Sigmoid colon (tissue), 7 donors: ENCODE data around the gene LAMA3. TPM values are rescaled to one million over a fixed set of nuclear protein-coding genes. Genes with fewer than 3 reads are reported as not detected.
A peak's percentile ranks its signal among the peaks of the same experiment; 100 is the strongest.

ENCODE experiments used
- DNase-seq: peaks from one replicate; pipeline ENCODE4 v3.0.0-alpha.2; 2019
- H3K27ac ChIP-seq, 4 donors: fragments of 200-600 bp; sonication (generic); one replicate each; pipeline ENCODE4 v1.5.1; 2016 to 2019; ENCODE audit warnings: mild to moderate bottlenecking in 1 of 4
- H3K27me3 ChIP-seq, 3 donors: fragments of 200-600 bp; sonication (generic); one replicate each; pipeline ENCODE4 v1.5.1; 2019; ENCODE audit warnings: mild to moderate bottlenecking in 1 of 3
- H3K36me3 ChIP-seq, 4 donors: fragments of 200-600 bp; sonication (generic); one replicate each; pipeline ENCODE4 v1.5.1; 2016 to 2019
- H3K4me1 ChIP-seq, 4 donors: fragments of 200-600 bp; sonication (generic); one replicate each; pipeline ENCODE4 v1.5.1; 2017 to 2019
- H3K4me3 ChIP-seq, 4 donors: fragments of 200-600 bp; sonication (generic); one replicate each; pipeline ENCODE4 v1.5.1; 2017 to 2019; ENCODE audit warnings: mild to moderate bottlenecking in 2 of 4, moderate library complexity in 1 of 4
- H3K9me3 ChIP-seq, 4 donors: fragments of 200-600 bp in 3 of 4; sonication (generic) in 3 of 4; one replicate each; pipeline versions ENCODE4 v1.5.1 to v1.6.1; 2013 to 2019
- CTCF ChIP-seq, 4 experiments: fragments of 450-650 bp in 3 of 4; fragments of 200-600 bp in 1 of 4; IDR thresholded peaks; one replicate each; pipeline ENCODE4 v1.5.1; 2016 to 2019; ENCODE audit warnings: antibody characterized with exemption in 4 of 4, mild to moderate bottlenecking in 3 of 4, moderate library complexity in 2 of 4
- EP300 ChIP-seq, 4 donors: sonication (generic); formaldehyde crosslinking; IDR thresholded peaks; one replicate each; pipeline ENCODE4 v1.6.1; 2017; ENCODE audit warnings: antibody characterized with exemption in 4 of 4
- POLR2A ChIP-seq, 2 donors: fragments of 450-650 bp; IDR thresholded peaks; one replicate each; pipeline ENCODE4 v1.6.1; 2016; ENCODE audit warnings: antibody characterized with exemption in 2 of 2, mild to moderate bottlenecking in 2 of 2, moderate library complexity in 2 of 2
- POLR2AphosphoS5 ChIP-seq, 4 donors: sonication (generic); formaldehyde crosslinking; IDR thresholded peaks; one replicate each; pipeline ENCODE4 v1.6.1; 2017; ENCODE audit warnings: antibody characterized with exemption in 4 of 4
- WGBS, 2 donors: extraction: QIAGEN DNeasy Blood & Tissue Kit; methylation state at CpG; one replicate each; pipeline ENCODE4 v1.1.7; 2013; 5-methylcytosine and 5-hydroxymethylcytosine counted together
- intact Hi-C: fragments of 100-400 bp; cut with DNase I; formaldehyde crosslinking; loops from one replicate; pipeline ENCODE4 v1.15.1; 2023
- polyA plus RNA-seq, 3 donors: library from polyadenylated mRNA; stranded (reverse); fragments of 200-250 nt; gene quantifications; one replicate each; pipeline ENCODE4 v1.2.3, GENCODE V29; 2013
- total RNA-seq, 4 donors: library from RNA; depleted of rRNA; stranded (reverse); fragments of >200 nt; gene quantifications; one replicate each; pipeline ENCODE4 v1.1.0, GENCODE V29; 2016
- donor health status: healthy with polysubstance abuse.
- donor health status: Bipolar disorder and iron deficiency.
- donor health status: healthy.

Gene LAMA3
- total and polyA plus RNA-seq, 7 donors = 6.0 to 19.9 (median 14.1) TPM

- Histone ChIP-seq H3K4me1 (peaks cover 0 to 8% (median 4%) of the 10 kb centered on the region in 4 donors), H3K9me3 (no peaks in the 10 kb centered on the region), H3K36me3 (no peaks in the 10 kb centered on the region), H3K27ac (peak overlapping the region in 1 of 4 donors; percentile 70), H3K27me3 (no peaks in the 10 kb centered on the region), H3K4me3 (no peak overlapping the region)
- no peak for TF ChIP-seq CTCF (IDR thresholded peaks at IDR 0.05)
- no peak for TF ChIP-seq POLR2AphosphoS5 (IDR thresholded peaks at IDR 0.05)
- no peak for TF ChIP-seq EP300 (IDR thresholded peaks at IDR 0.05)
- no peak for TF ChIP-seq POLR2A (IDR thresholded peaks at IDR 0.05)
- 96% methylated on average over 7 of the region's 7 CpGs for WGBS, 2 donors
- intact Hi-C loops = no loop called here
- DNase-seq = peak; percentile 50
Observed at GRCh38 chr18:23943903-23944624, 254.8 kb downstream of the LAMA3 start.

GRCh38 chr18:23945416-23946079 lies 256.3 kb downstream of the LAMA3 start:
- TF ChIP-seq POLR2A (IDR thresholded peaks at IDR 0.05) (no peak), EP300 (IDR thresholded peaks at IDR 0.05) (no peak), POLR2AphosphoS5 (IDR thresholded peaks at IDR 0.05) (no peak), CTCF (IDR thresholded peaks at IDR 0.05) (no peak)
- Histone ChIP-seq H3K27ac (peak overlapping the region in 1 of 4 donors; percentile 70), H3K27me3 (no peaks in the 10 kb centered on the region), H3K4me3 (no peak overlapping the region), H3K36me3 (no peaks in the 10 kb centered on the region), H3K9me3 (no peaks in the 10 kb centered on the region), H3K4me1 (peaks cover 0 to 8% (median 4%) of the 10 kb centered on the region in 4 donors)
- WGBS, 2 donors = 69 to 78% methylated on average over 7 of the region's 7 CpGs
- DNase-seq = peak; percentile 35
- intact Hi-C loops = no loop called here

- 86 to 94% methylated on average over 5 of the region's 5 CpGs for WGBS, 2 donors
- Histone ChIP-seq H3K4me1 (peaks cover 0 to under 1% (median 0%) of the 10 kb centered on the region in 4 donors), H3K27ac (no peak overlapping the region), H3K27me3 (no peaks in the 10 kb centered on the region), H3K4me3 (no peak overlapping the region), H3K9me3 (no peaks in the 10 kb centered on the region), H3K36me3 (no peaks in the 10 kb centered on the region)
- intact Hi-C loops = no loop called here
- DNase-seq = no peak
- no peak for TF ChIP-seq POLR2A (IDR thresholded peaks at IDR 0.05)
Observed at GRCh38 chr18:23949863-23950262, 260.6 kb downstream of the LAMA3 start.

- intact Hi-C loops = no loop called here
- Histone ChIP-seq H3K4me1 (no peaks in the 10 kb centered on the region), H3K9me3 (no peaks in the 10 kb centered on the region), H3K27ac (no peak overlapping the region), H3K36me3 (no peaks in the 10 kb centered on the region), H3K27me3 (no peaks in the 10 kb centered on the region), H3K4me3 (no peak overlapping the region)
- WGBS, 2 donors = 88 to 95% methylated on average over 3 of the region's 3 CpGs
- no peak for DNase-seq
- no peak for TF ChIP-seq CTCF (IDR thresholded peaks at IDR 0.05)
- TF ChIP-seq POLR2AphosphoS5 (IDR thresholded peaks at IDR 0.05) = no peak
- TF ChIP-seq POLR2A (IDR thresholded peaks at IDR 0.05) = no peak
- no peak for TF ChIP-seq EP300 (IDR thresholded peaks at IDR 0.05)
Observed at GRCh38 chr18:23950644-23951043, 261.4 kb downstream of the LAMA3 start.

- WGBS, 2 donors = 83 to 91% methylated on average over 5 of the region's 5 CpGs
- no peak for TF ChIP-seq CTCF (IDR thresholded peaks at IDR 0.05)
- TF ChIP-seq POLR2AphosphoS5 (IDR thresholded peaks at IDR 0.05) = no peak
- no peak for TF ChIP-seq EP300 (IDR thresholded peaks at IDR 0.05)
- TF ChIP-seq POLR2A (IDR thresholded peaks at IDR 0.05) = no peak
- Histone ChIP-seq H3K27me3 (no peaks in the 10 kb centered on the region), H3K4me1 (no peaks in the 10 kb centered on the region), H3K27ac (no peak overlapping the region), H3K4me3 (no peak overlapping the region), H3K36me3 (no peaks in the 10 kb centered on the region), H3K9me3 (no peaks in the 10 kb centered on the region)
- intact Hi-C loops = no loop called here
- DNase-seq = no peak
Observed at GRCh38 chr18:23951206-23951605, 262.0 kb downstream of the LAMA3 start.
